GM12891 (cell line): ENCODE data around the gene ITFG2.

Experiments
- PAX5 ChIP-seq: IDR thresholded peaks from 2 replicates; pipeline ENCODE4 v1.6.1; 2011; ENCODE audit warnings: low read length, moderate library complexity, mild to moderate bottlenecking; ENCODE audit not compliant: insufficient read depth, severe bottlenecking
- POLR2A ChIP-seq: IDR thresholded peaks from 2 replicates; pipeline ENCODE4 v1.6.1; 2011; ENCODE audit warnings: low read depth, low read length, control low read depth
- POLR2AphosphoS5 ChIP-seq: IDR thresholded peaks from 2 replicates; pipeline ENCODE4 v1.6.1; 2011; ENCODE audit warnings: low read depth, low read length, control low read depth
- POU2F2 ChIP-seq: IDR thresholded peaks from 2 replicates; pipeline ENCODE4 v1.6.1; 2011; ENCODE audit warnings: low read depth, mild to moderate bottlenecking, control low read depth, low read length, moderate library complexity
- SPI1 ChIP-seq: IDR thresholded peaks from 2 replicates; pipeline ENCODE4 v1.6.1; 2011; ENCODE audit warnings: low read depth, low read length, control low read depth
- TAF1 ChIP-seq: IDR thresholded peaks from 2 replicates; pipeline ENCODE4 v1.6.1; 2011; ENCODE audit warnings: low read depth, low read length, control low read depth

GRCh38 chr12:2765608-2766007 is 46.9 kb upstream of the ITFG2 start:
- TF ChIP-seq POLR2AphosphoS5: no peak
- TF ChIP-seq TAF1: no peak
- no peak for TF ChIP-seq PAX5
- TF ChIP-seq POLR2A: no peak
- TF ChIP-seq POU2F2: no peak
- no peak for TF ChIP-seq SPI1
